K562 (cell line): ENCODE measurements around the gene SFN. TPM values are rescaled to one million over a fixed set of nuclear protein-coding genes. Genes with fewer than 3 reads are reported as not detected.

Experiments used
- ATAC-seq: fragments of 200-7000 bp; cut with Tn5 transposase; 3 replicates; pipeline ENCODE4 v1.9.1; 2020; ENCODE audit warnings: moderate library complexity
- BruUV-seq: library from RNA; stranded (reverse); fragments of 400-500 nt; replicated peaks from 2 replicates; lab custom pipeline; 2021; lab: Mats Ljungman, UMichigan
- CTCF ChIA-PET: fragments of 300-600 bp; formaldehyde crosslinking; extraction: SDS; loops from one replicate; lab custom pipeline; 2021; ENCODE audit warnings: low intra/inter-chr PET ratio; lab: Yijun Ruan, JAX
- POLR2A ChIA-PET: fragments of 300-600, 350-650 bp; sonication (Branson Sonifier 250); formaldehyde crosslinking; extraction: SDS; loops from one replicate; lab custom pipeline; 2021; ENCODE audit warnings: antibody characterized with exemption, inconsistent platforms; lab: Yijun Ruan, JAX
- DNase-seq, 4 experiments: peaks; one replicate each; pipeline versions ENCODE4 v3.0.0 to v3.0.0-alpha.2; 2011 to 2018; ENCODE audit warnings: low spot score in 3 of 4, mixed read lengths in 3 of 4; ENCODE audit errors: extremely low read depth in 1 of 4
- FAIRE-seq: peaks from 2 replicates; lab custom pipeline; 2011; peaks lifted over from hg19 to GRCh38; lab: Jason Lieb, UNC
- H2AFZ ChIP-seq: 2 replicates; pipeline ENCODE4 v1.6.0; 2011; ENCODE audit warnings: low read depth, low read length, control low read depth, inconsistent platforms
- H3K27ac ChIP-seq: fragments of 200-600 bp; 3 replicates; pipeline ENCODE4 v1.8.0; 2011; ENCODE audit warnings: low read depth, mild to moderate bottlenecking, control low read depth, inconsistent platforms, low read length, moderate library complexity, mixed read lengths; ENCODE audit errors: extremely low read depth
- H3K27me3 ChIP-seq, 2 experiments: fragments of 300-600 bp in 1 of 2; 2 replicates in 1 of 2; 3 replicates in 1 of 2; pipeline versions ENCODE4 v1.6.0 to v1.8.0; 2011; ENCODE audit warnings: inconsistent platforms in 2 of 2, low read length in 2 of 2, mild to moderate bottlenecking in 1 of 2, mixed read lengths in 1 of 2, moderate library complexity in 1 of 2; ENCODE audit not compliant: control insufficient read depth in 2 of 2, insufficient read depth in 2 of 2
- H3K36me3 ChIP-seq: fragments of 300-600 bp; 3 replicates; pipeline ENCODE4 v1.8.0; 2011; ENCODE audit warnings: mild to moderate bottlenecking, low read length, inconsistent platforms; ENCODE audit not compliant: control insufficient read depth, insufficient read depth
- H3K4me1 ChIP-seq, 2 experiments: fragments of 200-600 bp in 1 of 2; replicated peaks in 1 of 2; 2 replicates in 1 of 2; 3 replicates in 1 of 2; pipeline versions ENCODE4 v1.5.1 to v1.8.0; 2011; ENCODE audit warnings: inconsistent platforms in 2 of 2, low read length in 2 of 2, mild to moderate bottlenecking in 1 of 2, mixed read lengths in 1 of 2, moderate library complexity in 1 of 2; ENCODE audit not compliant: control insufficient read depth in 2 of 2, insufficient read depth in 2 of 2
- H3K4me2 ChIP-seq: 2 replicates; pipeline ENCODE4 v1.6.1; 2011; ENCODE audit warnings: low read length, control low read depth, inconsistent platforms, mixed read lengths; ENCODE audit not compliant: insufficient read depth
- H3K4me3 ChIP-seq: fragments of 200-600 bp; sonication (generic), shearing (Covaris generic); 2 replicates; pipeline ENCODE4 v1.5.1; 2016; ENCODE audit warnings: control low read depth, inconsistent platforms
- H3K79me2 ChIP-seq: fragments of 200-600 bp; 3 replicates; pipeline ENCODE4 v1.8.0; 2011; ENCODE audit warnings: low read length, inconsistent platforms; ENCODE audit not compliant: control insufficient read depth, insufficient read depth
- H3K9ac ChIP-seq, 2 experiments: 2 replicates each; pipeline versions ENCODE4 v1.6.0 to v1.6.1; 2011; ENCODE audit warnings: low read depth in 2 of 2, low read length in 2 of 2, control low read depth in 1 of 2, inconsistent platforms in 1 of 2, mild to moderate bottlenecking in 1 of 2, mixed read lengths in 1 of 2; ENCODE audit not compliant: insufficient read depth in 1 of 2
- H3K9me1 ChIP-seq: one replicate; pipeline ENCODE4 v1.6.0; 2011; ENCODE audit warnings: inconsistent platforms, mild to moderate bottlenecking, low read length, moderate library complexity; ENCODE audit not compliant: control insufficient read depth, insufficient read depth
- H3K9me3 ChIP-seq: replicated peaks from 2 replicates; pipeline ENCODE4 v1.5.1; 2011; ENCODE audit warnings: low read depth, low read length, inconsistent platforms; ENCODE audit not compliant: control insufficient read depth, insufficient read depth
- H4K20me1 ChIP-seq: replicated peaks from 2 replicates; pipeline ENCODE4 v1.6.1; 2011; ENCODE audit warnings: low read length, inconsistent platforms, mixed read lengths; ENCODE audit not compliant: control insufficient read depth, insufficient read depth
- ARNT ChIP-seq, 2 experiments: fragments of 450-650 bp; IDR thresholded peaks; 2 replicates each; pipeline ENCODE4 v1.6.1; 2016; ENCODE audit warnings: mild to moderate bottlenecking in 1 of 2
- CBFB ChIP-seq: sonication (generic); formaldehyde crosslinking; IDR thresholded peaks from 2 replicates; pipeline ENCODE4 v1.4.0; 2020; ENCODE audit warnings: mild to moderate bottlenecking, missing genetic modification reagents
- CTCF ChIP-seq, 3 experiments: IDR thresholded peaks in 2 of 3; conservative IDR thresholded peaks in 1 of 3; 2 replicates each; pipeline ENCODE4 v1.5.1; 2011 to 2012; ENCODE audit warnings: low read length in 3 of 3, mild to moderate bottlenecking in 3 of 3, control low read depth in 2 of 3, improper control_type of control experiment in 1 of 3, inconsistent platforms in 1 of 3, low read depth in 1 of 3, mixed read lengths in 1 of 3, moderate library complexity in 1 of 3; ENCODE audit not compliant: insufficient read depth in 2 of 3
- FOXK1 ChIP-seq: sonication (generic); formaldehyde crosslinking; IDR thresholded peaks from 2 replicates; pipeline ENCODE4 v1.8.0; 2022; ENCODE audit warnings: missing genetic modification reagents, mild to moderate bottlenecking, borderline replicate concordance
- SMARCA4 ChIP-seq: fragments of 450-650 bp; IDR thresholded peaks from 2 replicates; pipeline ENCODE4 v1.6.1; 2016
- SPI1 ChIP-seq: IDR thresholded peaks from 2 replicates; pipeline ENCODE4 v1.6.1; 2011; ENCODE audit warnings: low read depth, low read length, control low read depth, borderline replicate concordance
- ZNF121 ChIP-seq: sonication (generic); formaldehyde crosslinking; conservative IDR thresholded peaks from 2 replicates; pipeline ENCODE4 v1.8.0; 2022; ENCODE audit warnings: missing genetic modification reagents
- ZNF696 ChIP-seq: fragments of 250-450 bp; sonication (Bioruptor Pico); conservative IDR thresholded peaks from 2 replicates; pipeline ENCODE4 v1.4.0; 2020; ENCODE audit warnings: mild to moderate bottlenecking, moderate library complexity
- ZNF764 ChIP-seq: fragments of 250-450 bp; sonication (Bioruptor Pico); IDR thresholded peaks from 2 replicates; pipeline ENCODE4 v1.4.0; 2020; ENCODE audit warnings: low read depth, mild to moderate bottlenecking, moderate library complexity
- WGBS: fragments of 100-300 bp; shearing (Covaris generic); methylation state at CpG from one replicate; pipeline ENCODE4 v1.1.6; 2016; ENCODE audit warnings: low coverage, mixed read lengths; ENCODE audit not compliant: insufficient coverage; ENCODE audit errors: missing lambda C conversion rate; 5-methylcytosine and 5-hydroxymethylcytosine counted together
- in situ Hi-C: fragments of 300-500 bp; cut with MboI; formaldehyde crosslinking; loops from 4 replicates; pipeline ENCODE4 v1.15.0; 2018; ENCODE audit warnings: inconsistent platforms, mixed read lengths
- intact Hi-C: fragments of 100-400 bp; cut with micrococcal nuclease; formaldehyde crosslinking; loops from 2 replicates; pipeline ENCODE4 v1.14.2; 2022
- polyA plus RNA-seq, 8 experiments: library from polyadenylated mRNA; depleted of rRNA in 4 of 8; stranded (reverse) in 5 of 8; unstranded in 3 of 8; fragments of >200 nt; fragmentation: Nextera tagmentation in 2 of 8; fragmentation: Illumina TruSeq in 1 of 8; extraction: Ambion mirVana in 2 of 8; extraction: Trizol in 1 of 8; gene quantifications; 2 replicates each; pipeline versions ENCODE4 v1.2.1 to v1.2.3, GENCODE V29; 2011 to 2014; ENCODE audit warnings: inconsistent platforms in 1 of 8, missing spikeins in 1 of 8
- total RNA-seq, 7 experiments: library from RNA; depleted of rRNA in 6 of 7; stranded (reverse); fragments of >200 nt in 6 of 7; fragmentation: Illumina TruSeq in 2 of 7; extraction: Trizol in 2 of 7; gene quantifications; 2 replicates each; pipeline versions ENCODE4 v1.2.1 to v1.2.3, GENCODE V29; 2011 to 2021; ENCODE audit warnings: low replicate concordance in 1 of 7

The SFN gene
- total and polyA plus RNA-seq, 9 of the 15 experiments (the other 6 are each of a cell fraction or from before 2014, with no cell fraction given), result 0.10 to 3.8 (median 2.0) TPM

- no TSS peak for BruUV-seq
- 28% methylated on average over 3 of the region's 3 CpGs for WGBS
Measured at GRCh38 chr1:26814893-26815292, 48.1 kb upstream of the SFN start.

GRCh38 chr1:26820784-26821269, 42.1 kb upstream of the SFN start:
- peak; percentile 35 for FAIRE-seq
- intact Hi-C loops, result no loop called here

More at GRCh38 chr1:26814893-26815292, 48.1 kb upstream of the SFN start:
- TF ChIP-seq ARNT (IDR thresholded peaks at IDR 0.05) (no peak), ZNF121 (CRISPR knock-in tag) (peak; percentile 86)
- TF ChIP-seq, all 486 proteins: peak for 1
- DNase-seq (no peak), FAIRE-seq (no peak), ATAC-seq (no peak)
- Histone ChIP-seq H3K4me2 (no peak overlapping the region), H3K27me3 (no peaks in the 10 kb centered on the region), H3K4me1 (no peaks in the 10 kb centered on the region; a peak in 1 of 5 replicates), H3K79me2 (no peaks in the 10 kb centered on the region), H3K9me3 (no peaks in the 10 kb centered on the region), H3K27ac (no peak overlapping the region), H3K4me3 (no peak overlapping the region), H3K9ac (no peak overlapping the region), H4K20me1 (no peaks in the 10 kb centered on the region), H2AFZ (no peak overlapping the region), H3K36me3 (no peaks in the 10 kb centered on the region), H3K9me1 (no peaks in the 10 kb centered on the region)
- in situ Hi-C loops (no loop called here), intact Hi-C loops (loop anchor here (5.0 kb wide), 1 partner anchor 62 kb away; no protein-coding TSS in a partner anchor)
- CTCF ChIA-PET, result no interaction called here
- POLR2A ChIA-PET, result interaction anchor here (0.6 to 1.6 kb wide), 2 partner anchors 50 to 852 kb away, joined by 3 read pairs; no protein-coding TSS in a partner anchor

More at GRCh38 chr1:26820784-26821269, 42.1 kb upstream of the SFN start:
- no peaks in the 10 kb centered on the region for H3K9me3 ChIP-seq
- ChIA-PET CTCF (no interaction called here), POLR2A (interaction anchor here (0.5 to 1.5 kb wide), 7 partner anchors 9 to 227 kb away, joined by 3 to 5 read pairs (median 3); no protein-coding TSS in a partner anchor)
- no peak overlapping the region for H3K4me3 ChIP-seq
- H3K36me3 ChIP-seq, result no peaks in the 10 kb centered on the region
- 34% methylated on average over 4 of the region's 4 CpGs for WGBS
- DNase-seq (peak in 3 of 4 experiments; percentile 26 to 45 (median 44)), ATAC-seq (peak; percentile 89)
- no peak overlapping the region for H3K27ac ChIP-seq
- peak overlapping the region; percentile 72 for H2AFZ ChIP-seq
- no peak overlapping the region for H3K9ac ChIP-seq
- no peaks in the 10 kb centered on the region for H4K20me1 ChIP-seq
- in situ Hi-C loops, result no loop called here
- no peaks in the 10 kb centered on the region for H3K9me1 ChIP-seq
- H3K4me2 ChIP-seq, result peak overlapping the region; percentile 38; the same call in 1 of the 2 replicates
- H3K4me1 ChIP-seq, result peaks cover 7% of the 10 kb centered on the region in 2 experiments
- H3K79me2 ChIP-seq, result no peaks in the 10 kb centered on the region
- no TSS peak for BruUV-seq
- TF ChIP-seq ZNF696 (CRISPR knock-in tag) (no peak), CBFB (CRISPR knock-in tag) (0 out of 2 replicates have a peak, but pooled peaks have one; percentile 45), SPI1 (peak; percentile 65; the same call in 1 of the 2 replicates), CTCF (IDR thresholded peaks at IDR 0.05 in 2 of 3, conservative IDR thresholded peaks at IDR 0.05 in 1 of 3; ENCODE audit: insufficient read depth in 2 of 3, low read depth in 1 of 3, low read length in 3 of 3) (peak; percentile 42 to 55 (median 51); a peak in 5 of 6 replicates), ZNF764 (CRISPR knock-in tag) (no peak), FOXK1 (CRISPR knock-in tag) (no peak), SMARCA4 (peak; percentile 48; the same call in 1 of the 2 replicates)
- H3K27me3 ChIP-seq, result no peaks in the 10 kb centered on the region
